ENCODE data around the gene CASQ2.
"Not testable (repeated sequence)": the region's sequence is repeated elsewhere in the genome, so short reads cannot be mapped to it uniquely, and the experiment has no call there.

The CASQ2 gene

DNA sequence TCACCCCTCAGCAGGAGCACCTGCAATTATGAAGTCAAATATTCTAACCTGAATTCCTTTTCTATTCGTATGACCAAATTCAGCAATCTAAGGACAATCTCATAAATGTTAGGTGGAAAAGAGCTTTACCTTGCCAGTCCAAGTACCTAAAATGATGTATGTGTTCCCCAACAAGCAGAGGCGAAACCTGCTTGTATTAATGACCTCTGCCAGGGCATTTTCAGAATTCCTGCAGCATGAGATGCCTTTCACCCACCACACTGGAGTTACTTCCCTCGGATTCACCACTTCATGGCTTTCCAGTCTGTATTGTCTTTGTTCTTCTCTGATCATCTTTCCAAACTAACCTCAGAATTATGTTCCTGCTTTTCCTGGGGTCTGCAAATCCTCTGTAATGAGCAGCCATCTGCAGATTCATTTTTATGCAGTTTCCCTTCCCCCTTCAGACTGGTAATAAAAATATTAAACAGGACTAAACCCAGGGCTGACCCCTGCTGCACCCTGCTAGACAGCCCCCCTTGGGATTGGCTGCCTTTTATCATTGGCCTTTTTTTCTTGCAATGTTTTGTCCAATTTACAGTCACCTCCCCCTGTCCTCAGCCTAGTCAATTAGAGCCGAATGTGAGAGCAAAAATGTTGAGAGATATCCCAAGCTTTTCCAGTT lies 26.6 kb upstream of the CASQ2 start:
- no peaks in the 10 kb centered on the region for H3K36me3 ChIP-seq (ENCODE audit: insufficient read depth, low read length)
- no peaks in the 10 kb centered on the region for H3K9me3 ChIP-seq (ENCODE audit: control insufficient read depth, insufficient read depth, low read length)
- H3K9ac ChIP-seq (ENCODE audit: low read depth, low read length) = no peak overlapping the region
- H3K4me1 ChIP-seq (ENCODE audit: insufficient read depth, low read length) = peaks cover 18% of the 10 kb centered on the region

DNA sequence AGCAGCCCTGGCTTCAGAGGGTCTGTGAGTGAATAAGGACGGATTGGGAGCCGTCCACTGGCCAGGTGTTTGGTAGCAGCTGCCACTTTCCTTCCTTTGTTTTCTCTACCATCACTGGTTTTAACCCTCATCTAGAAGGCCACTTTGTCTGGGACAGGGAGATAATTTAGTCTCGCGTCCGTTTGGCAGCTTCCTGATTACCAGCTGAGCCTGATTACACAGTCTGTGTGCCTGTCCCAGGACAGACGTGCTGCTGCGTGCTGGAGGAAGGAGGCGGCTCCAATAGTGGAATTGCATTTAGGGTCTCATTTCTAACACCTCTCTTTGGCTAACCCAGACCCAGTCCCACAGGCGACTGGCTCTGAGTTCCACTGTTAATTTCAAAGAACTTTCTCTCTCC lies 24.6 kb upstream of the CASQ2 start:
- Histone ChIP-seq H3K4me1 (ENCODE audit: insufficient read depth, low read length) (peaks cover 18% of the 10 kb centered on the region), H3K9ac (ENCODE audit: low read depth, low read length) (no peak overlapping the region), H3K9me3 (ENCODE audit: control insufficient read depth, insufficient read depth, low read length) (no peaks in the 10 kb centered on the region), H3K36me3 (ENCODE audit: insufficient read depth, low read length) (no peaks in the 10 kb centered on the region)

- no peak overlapping the region for H3K9ac ChIP-seq (ENCODE audit: low read depth, low read length)
- no peaks in the 10 kb centered on the region for H3K36me3 ChIP-seq (ENCODE audit: insufficient read depth, low read length)
- peaks cover 15% of the 10 kb centered on the region for H3K4me1 ChIP-seq (ENCODE audit: insufficient read depth, low read length)
- no peaks in the 10 kb centered on the region for H3K9me3 ChIP-seq (ENCODE audit: control insufficient read depth, insufficient read depth, low read length)
Measured at GRCh38 chr1:115791816-115792215, 23.3 kb upstream of the CASQ2 start.

DNA sequence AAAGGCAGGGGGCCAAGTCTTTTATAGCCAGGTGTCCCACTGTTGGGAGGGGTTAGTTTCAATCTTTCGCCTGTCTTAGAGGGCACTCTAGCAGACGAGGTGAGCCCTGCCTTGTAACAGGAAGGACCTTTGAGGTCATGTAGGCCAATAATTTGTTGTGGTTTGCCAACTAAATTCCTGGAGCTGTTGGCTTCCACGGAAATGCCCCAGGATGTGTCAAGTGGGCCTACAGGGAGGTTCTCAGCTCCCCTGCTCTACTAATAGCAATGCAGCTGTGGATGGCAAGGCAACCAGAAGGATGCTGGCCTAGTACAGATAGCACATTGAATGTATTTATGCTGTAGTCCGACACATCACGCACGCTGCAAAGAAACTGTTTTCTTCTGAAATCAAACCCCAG lies 22.3 kb upstream of the CASQ2 start:
- Histone ChIP-seq H3K36me3 (ENCODE audit: insufficient read depth, low read length) (no peaks in the 10 kb centered on the region), H3K4me1 (ENCODE audit: insufficient read depth, low read length) (peaks cover 11% of the 10 kb centered on the region), H3K9ac (ENCODE audit: low read depth, low read length) (no peak overlapping the region), H3K9me3 (ENCODE audit: control insufficient read depth, insufficient read depth, low read length) (no peaks in the 10 kb centered on the region)

- no peaks in the 10 kb centered on the region for H3K9me3 ChIP-seq (ENCODE audit: control insufficient read depth, insufficient read depth, low read length)
- H3K9ac ChIP-seq (ENCODE audit: low read depth, low read length) = no peak overlapping the region
- peaks cover 8% of the 10 kb centered on the region for H3K4me1 ChIP-seq (ENCODE audit: insufficient read depth, low read length)
- no peaks in the 10 kb centered on the region for H3K36me3 ChIP-seq (ENCODE audit: insufficient read depth, low read length)
Measured at GRCh38 chr1:115790356-115790755, 21.8 kb upstream of the CASQ2 start.

DNA sequence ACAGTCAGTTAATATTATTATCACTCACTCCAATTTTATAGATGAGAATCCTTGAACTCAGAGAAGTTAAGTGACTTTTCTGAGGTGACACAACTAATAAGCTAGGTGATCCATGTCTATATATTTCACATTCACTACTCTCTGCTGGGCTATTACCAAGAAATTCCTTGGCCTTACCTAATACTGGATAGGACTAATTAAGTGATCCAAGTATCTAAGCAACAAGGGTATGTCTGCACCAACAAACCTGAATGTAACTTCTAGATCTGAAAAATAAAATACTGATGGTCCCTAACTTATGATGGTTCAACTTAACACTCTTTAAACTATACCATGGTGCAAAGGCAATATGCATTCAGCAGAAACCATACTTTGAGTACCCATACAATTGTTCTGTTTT lies 14.8 kb upstream of the CASQ2 start:
- H3K9me3 ChIP-seq (ENCODE audit: control insufficient read depth, insufficient read depth, low read length) = no peaks in the 10 kb centered on the region
- no peak overlapping the region for H3K9ac ChIP-seq (ENCODE audit: low read depth, low read length)
- H3K4me1 ChIP-seq (ENCODE audit: insufficient read depth, low read length) = peaks cover 8% of the 10 kb centered on the region; the same call in 1 of the 2 replicates
- H3K36me3 ChIP-seq (ENCODE audit: insufficient read depth, low read length) = no peaks in the 10 kb centered on the region

- no peak overlapping the region for H3K9ac ChIP-seq (ENCODE audit: low read depth, low read length)
- H3K9me3 ChIP-seq (ENCODE audit: control insufficient read depth, insufficient read depth, low read length) = no peaks in the 10 kb centered on the region
- H3K36me3 ChIP-seq (ENCODE audit: insufficient read depth, low read length) = no peaks in the 10 kb centered on the region
- H3K4me1 ChIP-seq (ENCODE audit: insufficient read depth, low read length) = peaks cover 8% of the 10 kb centered on the region; the same call in 1 of the 2 replicates
Measured at GRCh38 chr1:115782571-115783281, 14.2 kb upstream of the CASQ2 start.

DNA sequence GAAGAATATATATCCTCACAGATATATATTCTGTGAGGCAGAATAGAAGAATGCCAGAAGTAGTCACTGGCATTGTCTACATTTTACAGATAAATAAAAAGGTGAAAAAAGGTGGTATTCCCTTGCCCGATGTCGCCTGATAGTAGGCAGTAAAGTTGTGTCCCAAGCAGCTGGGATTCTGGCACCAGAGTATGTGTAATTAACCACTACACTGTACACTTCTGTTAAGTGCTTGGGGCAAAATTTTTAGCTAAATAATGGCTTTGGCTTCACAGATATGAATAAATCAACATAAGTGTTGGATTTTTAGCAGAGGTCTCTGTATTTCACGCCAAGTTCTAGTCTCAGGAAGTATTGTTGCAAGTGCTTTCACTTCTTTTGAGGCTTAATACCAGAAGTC lies 13.3 kb upstream of the CASQ2 start:
- H3K9ac ChIP-seq (ENCODE audit: low read depth, low read length) = no peak overlapping the region
- H3K36me3 ChIP-seq (ENCODE audit: insufficient read depth, low read length) = no peaks in the 10 kb centered on the region
- no peaks in the 10 kb centered on the region for H3K9me3 ChIP-seq (ENCODE audit: control insufficient read depth, insufficient read depth, low read length)
- peaks cover 8% of the 10 kb centered on the region; the same call in 1 of the 2 replicates for H3K4me1 ChIP-seq (ENCODE audit: insufficient read depth, low read length)

DNA sequence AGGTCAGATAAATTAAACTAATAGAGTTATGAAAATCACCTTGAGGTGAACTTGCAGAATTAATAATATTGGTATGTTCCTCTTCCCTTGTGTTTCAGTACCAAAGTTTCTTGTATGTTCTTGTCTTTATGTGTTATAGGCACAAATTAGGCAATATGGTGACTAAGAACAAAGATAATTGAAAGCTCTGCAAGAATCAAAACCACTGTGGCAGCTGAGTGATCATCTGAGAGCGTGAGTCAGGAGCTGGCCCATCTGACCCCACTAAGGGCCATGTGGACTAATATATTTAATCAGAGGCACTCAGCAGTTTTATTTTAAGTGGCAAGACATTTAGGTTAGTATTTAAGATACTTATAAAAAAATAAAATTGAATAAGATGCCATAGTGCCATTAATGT lies 12.8 kb upstream of the CASQ2 start:
- Histone ChIP-seq H3K9ac (ENCODE audit: low read depth, low read length) (no peak overlapping the region), H3K4me1 (ENCODE audit: insufficient read depth, low read length) (peaks cover 8% of the 10 kb centered on the region; the same call in 1 of the 2 replicates), H3K36me3 (ENCODE audit: insufficient read depth, low read length) (no peaks in the 10 kb centered on the region), H3K9me3 (ENCODE audit: control insufficient read depth, insufficient read depth, low read length) (no peaks in the 10 kb centered on the region)

DNA sequence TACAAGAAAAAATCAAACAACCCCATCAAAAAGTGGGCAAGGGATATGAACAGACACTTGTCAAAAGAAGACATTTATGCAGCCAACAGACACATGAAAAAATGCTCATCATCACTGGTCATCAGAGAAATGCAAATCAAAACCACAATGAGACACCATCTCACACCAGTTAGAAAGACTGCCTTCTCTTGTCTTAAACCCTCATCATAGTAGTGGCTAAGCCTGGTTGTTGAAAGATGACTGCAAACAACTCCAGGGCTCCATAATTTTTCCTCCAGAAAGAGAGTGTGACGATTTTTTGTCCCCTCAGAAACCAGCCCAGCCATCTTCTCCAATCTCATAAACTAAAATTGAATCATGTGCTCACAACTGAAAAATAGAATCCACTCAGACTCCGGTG lies 12.1 kb upstream of the CASQ2 start:
- H3K36me3 ChIP-seq (ENCODE audit: insufficient read depth, low read length); H3K9ac ChIP-seq (ENCODE audit: low read depth, low read length); H3K4me1 ChIP-seq (ENCODE audit: insufficient read depth, low read length); H3K9me3 ChIP-seq (ENCODE audit: control insufficient read depth, insufficient read depth, low read length): not testable (repeated sequence)

DNA sequence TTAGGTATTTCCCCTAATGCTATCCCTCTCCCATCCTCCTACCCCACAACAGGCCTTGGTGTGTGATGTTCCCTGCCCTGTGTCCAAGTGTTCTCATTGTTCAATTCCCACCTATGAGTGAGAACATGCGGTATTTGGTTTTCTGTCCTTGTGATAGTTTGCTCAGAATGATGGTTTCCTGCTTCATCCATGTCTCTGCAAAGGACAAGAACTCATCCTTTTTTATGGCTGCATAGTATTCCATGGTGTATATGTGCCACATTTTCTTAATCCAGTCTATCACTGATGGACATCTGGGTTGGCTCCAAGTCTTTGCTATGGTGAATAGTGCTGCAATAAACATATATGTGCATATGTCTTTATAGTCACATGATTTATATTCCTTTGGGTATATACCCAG lies 10.6 kb upstream of the CASQ2 start:
- not testable (repeated sequence) for H3K4me1 ChIP-seq (ENCODE audit: insufficient read depth, low read length); H3K9me3 ChIP-seq (ENCODE audit: control insufficient read depth, insufficient read depth, low read length); H3K9ac ChIP-seq (ENCODE audit: low read depth, low read length); H3K36me3 ChIP-seq (ENCODE audit: insufficient read depth, low read length)

- no peaks in the 10 kb centered on the region for H3K36me3 ChIP-seq (ENCODE audit: insufficient read depth, low read length)
- peaks cover 6% of the 10 kb centered on the region for H3K4me1 ChIP-seq (ENCODE audit: insufficient read depth, low read length)
- no peaks in the 10 kb centered on the region for H3K9me3 ChIP-seq (ENCODE audit: control insufficient read depth, insufficient read depth, low read length)
- peak overlapping the region; percentile 22; the same call in 1 of the 2 replicates for H3K9ac ChIP-seq (ENCODE audit: low read depth, low read length)
Measured at GRCh38 chr1:115771847-115772457, 3.4 kb upstream of the CASQ2 start.

DNA sequence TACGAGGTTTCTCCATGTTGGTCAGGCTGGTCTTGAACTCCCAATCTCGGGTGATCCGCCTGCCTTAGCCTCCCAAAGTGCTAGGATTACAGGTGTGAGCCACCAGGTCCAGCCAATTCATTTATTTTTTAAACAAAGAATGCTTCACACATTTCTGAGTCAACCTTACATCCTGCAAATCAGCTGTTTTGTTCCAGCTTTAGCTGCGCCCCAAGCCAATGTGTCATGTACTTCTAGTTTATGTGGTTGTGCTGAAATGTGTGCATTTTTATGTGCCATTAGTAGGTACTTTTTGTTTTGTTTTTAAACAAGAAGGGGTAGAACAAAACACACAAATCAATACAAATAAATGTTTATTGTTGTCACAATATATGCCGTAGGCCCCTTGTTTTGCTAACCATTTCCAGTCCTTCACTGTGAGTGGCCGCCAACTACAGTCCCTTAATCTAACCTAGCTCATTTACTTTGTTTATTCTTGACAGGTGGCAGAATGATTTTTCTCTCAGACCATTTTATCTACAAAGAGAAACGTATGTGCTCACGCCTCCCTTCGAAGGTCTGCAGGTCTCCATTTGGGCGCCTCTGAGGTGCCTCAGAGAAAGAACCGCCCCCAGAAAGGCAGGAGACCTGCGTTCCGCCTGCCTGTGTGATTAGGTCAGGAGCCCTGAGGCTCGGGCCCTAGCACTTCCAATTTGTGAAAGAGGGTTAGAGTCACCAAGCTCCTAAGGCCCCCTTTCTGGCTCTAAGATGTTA lies 2.8 kb upstream of the CASQ2 start:
- Histone ChIP-seq H3K9ac (ENCODE audit: low read depth, low read length) (peak overlapping the region; percentile 22; the same call in 1 of the 2 replicates), H3K36me3 (ENCODE audit: insufficient read depth, low read length) (no peaks in the 10 kb centered on the region), H3K9me3 (ENCODE audit: control insufficient read depth, insufficient read depth, low read length) (no peaks in the 10 kb centered on the region), H3K4me1 (ENCODE audit: insufficient read depth, low read length) (peaks cover 6% of the 10 kb centered on the region)

GRCh38 chr1:115767403-115767802 lies 1.1 kb downstream of the CASQ2 start:
- H3K9ac ChIP-seq (ENCODE audit: low read depth, low read length) = no peak overlapping the region
- H3K4me1 ChIP-seq (ENCODE audit: insufficient read depth, low read length) = peaks cover 6% of the 10 kb centered on the region
- no peaks in the 10 kb centered on the region for H3K9me3 ChIP-seq (ENCODE audit: control insufficient read depth, insufficient read depth, low read length)
- no peaks in the 10 kb centered on the region for H3K36me3 ChIP-seq (ENCODE audit: insufficient read depth, low read length)

Measured in ES-I3 (cell line).